Cardiac muscle cell (in vitro differentiated cells and primary cell): Measurements from ENCODE around the gene LYRM4. TPM values are rescaled to one million over a fixed set of nuclear protein-coding genes. Genes with fewer than 3 reads are reported as not detected.

ENCODE experiments used
- DNase-seq, 2 donors: peaks; one replicate each; pipeline versions ENCODE4 v3.0.0 to v3.0.0-alpha.2; 2010 to 2017; ENCODE audit warnings: low read depth in 1 of 2, low spot score in 1 of 2
- H3K27ac ChIP-seq: fragments of 200-600 bp; sonication (generic); 2 replicates; pipeline ENCODE4 v1.5.1; 2016
- H3K27me3 ChIP-seq: fragments of 200-600 bp; sonication (generic); 2 replicates; pipeline ENCODE4 v1.6.0; 2016; ENCODE audit warnings: control low read depth
- H3K36me3 ChIP-seq: fragments of 200-600 bp; sonication (generic); 2 replicates; pipeline ENCODE4 v1.5.1; 2016; ENCODE audit warnings: control low read depth
- H3K4me1 ChIP-seq: fragments of 200-600 bp; sonication (generic); 2 replicates; pipeline ENCODE4 v1.8.1; 2017; ENCODE audit warnings: low read depth, mild to moderate bottlenecking, mixed run types
- H3K4me3 ChIP-seq: fragments of 200-600 bp; sonication (generic); 2 replicates; pipeline ENCODE4 v1.5.1; 2016; ENCODE audit warnings: mild to moderate bottlenecking
- H3K9me3 ChIP-seq: fragments of 200-600 bp; sonication (generic); 2 replicates; pipeline ENCODE4 v1.5.1; 2017; ENCODE audit warnings: low read depth, mild to moderate bottlenecking, control low read depth
- polyA plus RNA-seq: library from polyadenylated mRNA; unstranded; fragments of >200 nt; fragmentation: Nextera tagmentation; extraction: Ambion mirVana; gene quantifications from 2 replicates; pipeline ENCODE4 v1.2.1, GENCODE V29; 2016
- total RNA-seq: library from RNA; depleted of rRNA; stranded (reverse); fragments of >200 nt; gene quantifications from 2 replicates; pipeline ENCODE4 v1.2.3, GENCODE V29; 2016
- TF ChIP-seq, protein P1 (sequence below): IDR thresholded peaks from 2 replicates; pipeline ENCODE4 v1.5.1; 2012; ENCODE audit warnings: low read depth, mild to moderate bottlenecking, low read length

LYRM4 gene
- total and polyA plus RNA-seq, 2 experiments from 2014 or later: 24.2 to 38.3 TPM

DNA sequence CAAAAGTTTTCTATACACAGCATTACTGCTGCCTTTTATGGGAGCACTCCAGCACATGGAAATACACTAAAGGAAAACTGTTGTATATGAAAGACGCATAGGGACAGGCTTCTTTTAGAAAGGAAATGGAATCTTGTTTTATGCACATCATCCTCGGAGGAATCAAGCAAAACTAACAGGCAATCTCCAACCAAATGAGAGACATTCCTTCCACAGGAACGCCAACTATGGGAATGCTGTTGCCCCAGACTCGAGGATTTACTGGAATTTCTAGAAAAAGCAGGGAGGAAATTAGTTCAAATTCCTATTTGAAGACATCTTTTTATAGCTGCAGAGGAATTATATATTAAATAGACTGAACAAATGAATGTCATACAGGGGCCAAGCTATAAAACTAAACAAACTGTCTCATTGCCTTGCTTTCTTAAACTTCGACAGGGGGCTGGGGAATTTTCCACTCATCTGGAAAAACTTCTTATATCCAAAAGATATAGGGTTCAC is 52.2 kb downstream of the LYRM4 start:
- H3K4me1 ChIP-seq: peaks cover 60% of the 10 kb centered on the region
- TF ChIP-seq, protein P1, sequence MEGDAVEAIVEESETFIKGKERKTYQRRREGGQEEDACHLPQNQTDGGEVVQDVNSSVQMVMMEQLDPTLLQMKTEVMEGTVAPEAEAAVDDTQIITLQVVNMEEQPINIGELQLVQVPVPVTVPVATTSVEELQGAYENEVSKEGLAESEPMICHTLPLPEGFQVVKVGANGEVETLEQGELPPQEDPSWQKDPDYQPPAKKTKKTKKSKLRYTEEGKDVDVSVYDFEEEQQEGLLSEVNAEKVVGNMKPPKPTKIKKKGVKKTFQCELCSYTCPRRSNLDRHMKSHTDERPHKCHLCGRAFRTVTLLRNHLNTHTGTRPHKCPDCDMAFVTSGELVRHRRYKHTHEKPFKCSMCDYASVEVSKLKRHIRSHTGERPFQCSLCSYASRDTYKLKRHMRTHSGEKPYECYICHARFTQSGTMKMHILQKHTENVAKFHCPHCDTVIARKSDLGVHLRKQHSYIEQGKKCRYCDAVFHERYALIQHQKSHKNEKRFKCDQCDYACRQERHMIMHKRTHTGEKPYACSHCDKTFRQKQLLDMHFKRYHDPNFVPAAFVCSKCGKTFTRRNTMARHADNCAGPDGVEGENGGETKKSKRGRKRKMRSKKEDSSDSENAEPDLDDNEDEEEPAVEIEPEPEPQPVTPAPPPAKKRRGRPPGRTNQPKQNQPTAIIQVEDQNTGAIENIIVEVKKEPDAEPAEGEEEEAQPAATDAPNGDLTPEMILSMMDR: no peak
- no peak overlapping the region for H3K27ac ChIP-seq
- H3K27me3 ChIP-seq: no peaks in the 10 kb centered on the region
- H3K9me3 ChIP-seq: no peaks in the 10 kb centered on the region
- H3K36me3 ChIP-seq: no peaks in the 10 kb centered on the region
- no peak overlapping the region for H3K4me3 ChIP-seq
- peak in 1 of 2 donors; percentile 26 for DNase-seq

DNA sequence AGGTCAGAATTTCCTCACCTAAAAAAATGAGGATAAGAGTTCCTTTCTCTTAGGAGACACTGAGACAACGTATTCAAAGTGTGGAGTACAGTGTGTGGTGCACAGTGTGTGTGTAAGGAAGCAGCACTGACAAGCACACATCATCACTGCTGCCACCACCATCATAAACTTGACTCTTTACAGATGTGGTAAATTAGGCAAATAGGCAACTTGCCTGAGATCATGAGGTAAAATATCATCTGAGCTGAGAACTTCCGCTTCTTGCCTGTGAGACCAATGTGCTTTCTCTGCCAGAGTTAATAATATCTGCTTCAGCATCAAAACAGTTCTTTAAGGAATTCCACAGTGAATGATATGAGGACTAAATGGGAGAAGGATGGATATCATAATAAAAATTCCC is 52.7 kb downstream of the LYRM4 start:
- DNase-seq: peak in 1 of 2 donors; percentile 25
- H3K4me1 ChIP-seq: peaks cover 62% of the 10 kb centered on the region
- H3K27ac ChIP-seq: peak overlapping the region; percentile 84

DNA sequence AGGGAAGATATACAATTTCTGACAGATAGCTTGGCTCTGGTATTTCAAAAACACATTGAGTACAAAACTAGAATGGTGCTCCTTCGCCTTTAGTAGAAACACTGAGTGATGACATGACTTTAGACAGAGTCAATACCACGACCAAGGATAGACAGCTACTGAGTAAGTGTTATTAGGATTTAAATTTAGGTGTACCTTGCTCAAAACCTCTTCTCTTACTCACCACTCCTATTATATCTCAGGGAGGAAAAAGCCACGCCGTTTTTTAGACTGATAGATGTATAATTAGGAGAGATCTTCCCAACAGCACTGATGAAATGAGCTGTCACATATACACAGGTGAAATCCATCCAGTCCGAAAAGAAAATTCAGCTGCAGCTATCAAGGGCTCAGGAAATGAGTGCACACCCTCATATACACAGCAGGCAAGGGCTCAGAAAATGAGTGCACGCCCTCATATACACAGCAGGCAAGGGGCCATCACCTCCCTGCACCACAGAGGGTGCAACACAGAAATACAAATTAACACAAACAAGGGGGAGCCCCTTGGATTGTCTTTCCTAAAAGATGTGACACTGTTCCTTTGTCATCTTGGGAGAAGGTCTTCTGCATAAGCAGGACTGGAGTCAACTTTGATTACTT is 53.7 kb downstream of the LYRM4 start:
- Histone ChIP-seq H3K36me3 (no peaks in the 10 kb centered on the region), H3K4me1 (peaks cover 55% of the 10 kb centered on the region), H3K4me3 (no peak overlapping the region), H3K9me3 (no peaks in the 10 kb centered on the region), H3K27me3 (no peaks in the 10 kb centered on the region), H3K27ac (peak overlapping the region; percentile 84)
- no peak for DNase-seq
- TF ChIP-seq, protein P1: no peak

More for the DNA sequence above, 52.7 kb downstream of the LYRM4 start:
- TF ChIP-seq, protein P1: no peak
- Histone ChIP-seq H3K4me3 (no peak overlapping the region), H3K36me3 (no peaks in the 10 kb centered on the region), H3K27me3 (no peaks in the 10 kb centered on the region), H3K9me3 (no peaks in the 10 kb centered on the region)

DNA sequence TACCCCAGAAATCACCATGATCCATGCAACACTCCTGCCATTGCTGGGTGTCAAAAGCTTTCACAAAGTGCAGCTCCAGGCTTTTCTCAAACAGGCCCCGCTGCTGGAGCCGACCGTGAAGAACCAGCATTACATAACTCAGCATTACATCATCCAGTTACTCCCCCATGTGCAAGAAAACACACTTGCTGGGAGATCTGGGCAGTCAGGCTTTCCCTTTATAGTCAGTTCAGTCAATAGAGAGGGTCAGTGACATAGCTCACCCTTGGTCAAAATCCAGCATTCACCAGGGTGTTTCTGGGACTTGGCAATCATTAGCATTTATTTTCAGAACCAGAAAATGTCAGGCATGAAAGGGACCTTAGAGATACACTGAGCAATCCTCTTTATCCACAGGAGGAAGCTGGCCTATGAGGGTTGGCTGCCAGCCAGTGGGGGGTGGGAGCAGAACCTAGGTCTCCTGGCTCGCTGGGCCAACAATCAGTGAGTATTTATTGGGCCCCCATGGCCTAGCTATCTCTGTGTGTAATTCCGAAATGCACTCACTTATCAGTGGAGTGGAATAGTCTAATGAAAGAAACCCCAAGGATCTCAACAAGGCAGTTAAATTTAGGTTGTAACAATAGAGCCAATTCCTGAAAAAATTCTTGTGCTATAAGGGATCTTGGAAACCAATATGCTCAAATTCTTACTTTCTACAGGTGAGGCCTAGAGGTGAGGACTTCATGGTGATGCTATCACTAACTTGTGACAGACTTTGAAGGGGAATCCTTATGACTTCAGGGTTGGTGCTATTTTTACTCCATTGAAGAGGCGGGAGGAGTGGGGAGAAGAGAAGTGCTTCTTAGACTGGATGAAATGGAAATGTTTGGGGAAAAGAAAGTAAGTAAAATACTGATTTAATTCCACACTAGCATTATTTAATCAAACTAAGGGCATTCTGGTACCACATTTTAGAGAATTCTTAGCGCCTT is 54.6 kb downstream of the LYRM4 start:
- TF ChIP-seq, protein P1: no peak
- H3K27ac ChIP-seq: peak overlapping the region; percentile 84
- no peak overlapping the region for H3K4me3 ChIP-seq
- H3K36me3 ChIP-seq: no peaks in the 10 kb centered on the region
- no peaks in the 10 kb centered on the region for H3K9me3 ChIP-seq
- peak; percentile 46 to 88 for DNase-seq
- no peaks in the 10 kb centered on the region for H3K27me3 ChIP-seq
- H3K4me1 ChIP-seq: peaks cover 51% of the 10 kb centered on the region

DNA sequence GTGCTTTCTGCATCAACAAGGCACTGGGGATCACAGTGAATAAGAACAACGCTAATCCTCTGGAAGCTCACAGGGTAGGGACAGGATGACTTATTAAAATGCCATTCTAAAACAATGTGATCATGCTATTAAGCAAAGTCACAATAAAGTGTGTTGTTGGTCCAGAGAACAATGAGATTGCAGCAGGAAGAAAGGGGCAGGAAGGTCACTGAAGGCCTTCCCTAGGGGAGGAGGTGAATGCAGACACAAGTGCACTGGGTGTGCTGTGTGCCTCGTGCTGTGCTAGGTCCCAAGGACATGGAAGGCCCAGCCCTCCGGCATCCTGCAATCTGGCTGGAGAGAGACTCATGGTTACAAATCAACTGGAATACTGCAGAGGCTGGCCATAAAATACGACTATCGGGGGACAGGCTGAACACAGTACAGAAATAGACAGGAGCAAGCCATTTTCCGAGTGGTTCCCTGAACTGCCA is 55.7 kb downstream of the LYRM4 start:
- Histone ChIP-seq H3K36me3 (no peaks in the 10 kb centered on the region), H3K9me3 (no peaks in the 10 kb centered on the region), H3K4me1 (peaks cover 51% of the 10 kb centered on the region), H3K4me3 (no peak overlapping the region), H3K27ac (peak overlapping the region; percentile 84), H3K27me3 (no peaks in the 10 kb centered on the region)
- TF ChIP-seq, protein P1: no peak
- no peak for DNase-seq
